Dermis blood vessel endothelial cell (primary cell): Measurements from ENCODE around the gene STK10. TPM values are rescaled to one million over a fixed set of nuclear protein-coding genes. Genes with fewer than 3 reads are reported as not detected.
"Not testable (repeated sequence)": the region's sequence is repeated elsewhere in the genome, so short reads cannot be mapped to it uniquely, and the experiment has no call there.

Source experiments
- DNase-seq: peaks from one replicate; pipeline ENCODE4 v3.0.0; 2010
- total RNA-seq: library from RNA; depleted of rRNA; stranded (reverse); fragments of >200 nt; gene quantifications from 2 replicates; pipeline ENCODE4 v1.2.3, GENCODE V29; 2014

The STK10 gene
- total RNA-seq, result 56.0 and 61.8 TPM in 2 replicates

GRCh38 chr5:172188033-172188892 lies at the start of gene STK10:
Gene STK10 (minus strand): TSS chr5:172188224. CDS start chr5:172188042, 182 bp downstream.
- peak; percentile 95 for DNase-seq

GRCh38 chr5:172235827-172236736 lies 48.1 kb upstream of the STK10 start:
- DNase-seq, result no peak

GRCh38 chr5:172235132-172235780 lies 47.2 kb upstream of the STK10 start:
- peak; percentile 2 for DNase-seq

- DNase-seq, result no peak
These were observed 46.0 kb upstream of the STK10 start for GRCh38 chr5:172234031-172234430.

- DNase-seq, result no peak
These were observed 41.9 kb upstream of the STK10 start for GRCh38 chr5:172229904-172230303.

GRCh38 chr5:172224996-172225395 lies 37.0 kb upstream of the STK10 start:
- DNase-seq, result peak; percentile 8

GRCh38 chr5:172223901-172224873 lies 36.2 kb upstream of the STK10 start:
- DNase-seq, result no peak

- no peak for DNase-seq
These were observed 31.3 kb upstream of the STK10 start for GRCh38 chr5:172219296-172219695.

- no peak for DNase-seq
These were observed 28.3 kb upstream of the STK10 start for GRCh38 chr5:172216345-172216744.

GRCh38 chr5:172213126-172213525 lies 25.1 kb upstream of the STK10 start:
- no peak for DNase-seq

GRCh38 chr5:172211676-172212075 lies 23.7 kb upstream of the STK10 start:
- DNase-seq, result no peak

GRCh38 chr5:172209714-172210113 lies 21.7 kb upstream of the STK10 start:
- DNase-seq, result no peak

- DNase-seq, result no peak
These were observed 19.5 kb upstream of the STK10 start for GRCh38 chr5:172207511-172207910.

GRCh38 chr5:172205984-172206383 lies 18.0 kb upstream of the STK10 start:
- DNase-seq, result not testable (repeated sequence)

GRCh38 chr5:172200476-172200875 lies 12.5 kb upstream of the STK10 start:
- DNase-seq, result no peak

GRCh38 chr5:172199446-172199845 lies 11.4 kb upstream of the STK10 start:
- DNase-seq, result no peak

- DNase-seq, result not testable (repeated sequence)
These were observed 9.8 kb upstream of the STK10 start for GRCh38 chr5:172197775-172198174.

GRCh38 chr5:172194985-172195774 lies 7.2 kb upstream of the STK10 start:
- no peak for DNase-seq

- no peak for DNase-seq
These were observed 5.8 kb upstream of the STK10 start, which contains the start of gene EFCAB9 for GRCh38 chr5:172193872-172194271. Gene EFCAB9 (plus strand): TSS chr5:172194172. CDS start chr5:172194173, 1 bp downstream.

GRCh38 chr5:172189693-172190296 lies 1.8 kb upstream of the STK10 start:
- no peak for DNase-seq
